ENCODE results near the gene NCOA5. TPM values are rescaled to one million over a fixed set of nuclear protein-coding genes. Genes with fewer than 3 reads are reported as not detected.

The NCOA5 gene
- total RNA-seq, 6 donors from 2014 or later: 17.1 to 48.2 (median 30.2) TPM

DNA sequence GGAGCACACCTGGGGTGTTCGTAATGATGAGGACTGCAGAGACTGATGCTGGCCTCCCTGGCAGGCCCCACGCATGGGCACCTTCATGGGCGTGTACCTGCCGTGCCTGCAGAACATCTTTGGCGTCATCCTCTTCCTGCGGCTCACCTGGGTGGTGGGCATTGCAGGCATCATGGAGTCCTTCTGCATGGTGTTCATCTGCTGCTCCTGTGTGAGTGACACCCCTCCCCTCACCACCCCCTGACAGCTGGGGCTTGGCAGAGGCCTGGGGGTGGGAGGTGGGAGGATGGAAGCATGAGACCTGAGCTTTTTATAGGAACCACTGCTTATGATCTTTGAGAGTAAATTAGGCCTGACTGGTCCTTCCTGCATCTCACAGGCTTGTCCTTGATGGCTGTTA lies 54.0 kb downstream of the NCOA5 start:
- Histone ChIP-seq H3K27me3 (peaks cover 0 to 25% (median 14%) of the 10 kb centered on the region in 4 donors), H3K36me3 (no peaks in the 10 kb centered on the region), H3K4me3 (no peak overlapping the region), H3K9me3 (no peaks in the 10 kb centered on the region), H3K4me1 (peaks cover 0 to 9% (median 2%) of the 10 kb centered on the region in 4 donors), H3K27ac (no peak overlapping the region)
- WGBS, 2 donors: 78 to 81% methylated on average over 6 of the region's 6 CpGs
- DNase-seq (no peak), ATAC-seq (ENCODE audit: low FRiP score in 2 of 2) (no peak)
- no peak for TF ChIP-seq POLR2AphosphoS5 (IDR thresholded peaks at IDR 0.05)
- no peak for TF ChIP-seq EP300 (IDR thresholded peaks at IDR 0.05)
- TF ChIP-seq, protein P1, sequence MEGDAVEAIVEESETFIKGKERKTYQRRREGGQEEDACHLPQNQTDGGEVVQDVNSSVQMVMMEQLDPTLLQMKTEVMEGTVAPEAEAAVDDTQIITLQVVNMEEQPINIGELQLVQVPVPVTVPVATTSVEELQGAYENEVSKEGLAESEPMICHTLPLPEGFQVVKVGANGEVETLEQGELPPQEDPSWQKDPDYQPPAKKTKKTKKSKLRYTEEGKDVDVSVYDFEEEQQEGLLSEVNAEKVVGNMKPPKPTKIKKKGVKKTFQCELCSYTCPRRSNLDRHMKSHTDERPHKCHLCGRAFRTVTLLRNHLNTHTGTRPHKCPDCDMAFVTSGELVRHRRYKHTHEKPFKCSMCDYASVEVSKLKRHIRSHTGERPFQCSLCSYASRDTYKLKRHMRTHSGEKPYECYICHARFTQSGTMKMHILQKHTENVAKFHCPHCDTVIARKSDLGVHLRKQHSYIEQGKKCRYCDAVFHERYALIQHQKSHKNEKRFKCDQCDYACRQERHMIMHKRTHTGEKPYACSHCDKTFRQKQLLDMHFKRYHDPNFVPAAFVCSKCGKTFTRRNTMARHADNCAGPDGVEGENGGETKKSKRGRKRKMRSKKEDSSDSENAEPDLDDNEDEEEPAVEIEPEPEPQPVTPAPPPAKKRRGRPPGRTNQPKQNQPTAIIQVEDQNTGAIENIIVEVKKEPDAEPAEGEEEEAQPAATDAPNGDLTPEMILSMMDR (IDR thresholded peaks at IDR 0.05): no peak
- no peak for TF ChIP-seq POLR2A (IDR thresholded peaks at IDR 0.05)

DNA sequence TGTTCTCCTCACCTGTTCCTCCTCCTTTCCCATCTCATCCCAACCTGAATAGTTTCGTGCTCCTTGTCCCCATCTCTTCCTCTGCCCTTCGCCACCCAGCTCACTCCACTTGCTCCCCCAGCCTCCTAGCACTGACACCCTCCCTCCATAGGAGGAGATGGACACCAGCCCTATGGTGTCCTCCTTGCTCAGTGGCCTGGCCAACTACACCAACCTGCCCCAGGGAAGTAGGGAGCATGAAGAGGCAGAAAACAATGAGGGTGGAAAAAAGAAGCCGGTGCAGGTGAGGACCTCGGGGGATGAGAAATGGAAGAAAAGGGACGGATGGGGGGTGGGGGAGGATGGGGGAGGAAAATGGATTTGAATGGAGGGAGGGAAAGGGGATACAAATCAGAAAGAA lies 54.5 kb downstream of the NCOA5 start:
- Histone ChIP-seq H3K4me3 (no peak overlapping the region), H3K36me3 (no peaks in the 10 kb centered on the region), H3K4me1 (peaks cover 0 to 9% (median 2%) of the 10 kb centered on the region in 4 donors), H3K27me3 (peaks cover 0 to 29% (median 18%) of the 10 kb centered on the region in 4 donors), H3K27ac (no peak overlapping the region), H3K9me3 (no peaks in the 10 kb centered on the region)
- ATAC-seq (ENCODE audit: low FRiP score in 2 of 2) (no peak), DNase-seq (no peak)
- TF ChIP-seq POLR2AphosphoS5 (IDR thresholded peaks at IDR 0.05): no peak
- TF ChIP-seq, protein P1 (IDR thresholded peaks at IDR 0.05): no peak
- no peak for TF ChIP-seq EP300 (IDR thresholded peaks at IDR 0.05)
- no peak for TF ChIP-seq POLR2A (IDR thresholded peaks at IDR 0.05)
- 61 to 78% methylated on average over 3 to 5 of the region's 5 CpGs for WGBS, 2 donors

DNA sequence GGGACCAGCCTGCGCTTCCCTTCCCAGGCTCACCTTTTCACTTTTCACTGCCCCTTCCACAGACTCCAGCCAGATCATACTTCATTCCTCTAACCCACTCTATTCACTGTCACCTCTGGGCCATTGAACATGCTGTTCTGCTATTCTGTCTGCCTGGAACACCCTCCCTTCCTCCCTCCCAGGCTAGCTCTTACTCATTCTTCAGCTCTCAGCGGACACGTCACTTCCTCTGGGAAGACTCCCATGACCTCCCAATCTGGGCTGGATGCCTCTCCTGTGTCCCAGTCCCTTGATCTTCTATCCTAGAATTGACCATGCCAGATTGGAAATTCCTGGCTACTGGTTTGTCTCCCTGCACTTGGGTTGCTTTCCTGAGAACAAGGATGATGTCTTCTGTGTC lies 55.7 kb downstream of the NCOA5 start:
- H3K27me3 ChIP-seq: peaks cover 0 to 39% (median 25%) of the 10 kb centered on the region in 4 donors

DNA sequence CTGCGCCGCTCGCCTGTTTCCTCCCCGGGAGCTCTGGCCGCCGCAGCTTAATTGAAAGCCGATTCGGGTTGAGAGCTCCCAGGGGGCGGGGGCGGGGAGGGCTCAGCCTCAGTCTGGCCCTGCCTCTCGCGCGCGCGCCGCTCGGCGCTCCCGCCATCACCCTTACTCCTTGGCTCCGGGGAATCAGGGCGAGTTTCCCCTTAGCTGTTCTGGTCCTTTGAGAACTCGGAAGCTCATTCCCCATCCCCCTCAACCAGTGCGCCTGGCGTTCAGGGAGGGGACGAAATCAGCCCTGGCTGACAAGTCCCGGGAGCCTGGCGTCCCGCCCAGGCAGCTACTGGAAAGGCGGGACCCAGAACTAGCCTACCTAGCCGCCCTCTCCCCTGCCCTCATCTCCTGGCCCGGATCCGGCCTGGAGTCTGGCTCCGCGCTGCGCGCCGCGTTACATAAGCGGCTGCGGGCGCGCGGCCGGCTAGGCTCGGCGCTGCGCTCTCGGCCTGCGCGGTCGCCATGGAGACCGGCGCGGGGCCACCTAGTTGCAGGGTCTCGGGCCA lies 58.0 kb downstream of the NCOA5 start:
- H3K4me1 ChIP-seq: peaks cover 0 to 17% (median 2%) of the 10 kb centered on the region in 4 donors
- no peak overlapping the region for H3K4me3 ChIP-seq
- ATAC-seq (ENCODE audit: low FRiP score in 2 of 2) (no peak), DNase-seq (peak in 1 of 2 donors; percentile 76)
- H3K27me3 ChIP-seq: peaks cover 0 to 47% (median 30%) of the 10 kb centered on the region in 4 donors
- H3K9me3 ChIP-seq: no peaks in the 10 kb centered on the region
- no peak for TF ChIP-seq POLR2A (IDR thresholded peaks at IDR 0.05)
- no peak for TF ChIP-seq EP300 (IDR thresholded peaks at IDR 0.05)
- no peak for TF ChIP-seq POLR2AphosphoS5 (IDR thresholded peaks at IDR 0.05)
- TF ChIP-seq, protein P1 (IDR thresholded peaks at IDR 0.05): no peak
- no peak overlapping the region for H3K27ac ChIP-seq
- no peaks in the 10 kb centered on the region for H3K36me3 ChIP-seq
- WGBS, 2 donors: 0% methylated on average over 1 to 14 of the region's 55 CpGs

More for the DNA sequence above, 55.7 kb downstream of the NCOA5 start:
- H3K9me3 ChIP-seq: no peaks in the 10 kb centered on the region
- no peak overlapping the region for H3K4me3 ChIP-seq
- H3K27ac ChIP-seq: no peak overlapping the region
- H3K36me3 ChIP-seq: no peaks in the 10 kb centered on the region
- no peak for DNase-seq
- H3K4me1 ChIP-seq: peaks cover 0 to 14% (median 2%) of the 10 kb centered on the region in 4 donors
- ATAC-seq (ENCODE audit: low FRiP score in 2 of 2): no peak
- WGBS, 2 donors: 65 to 72% methylated on average over 3 of the region's 3 CpGs
- TF ChIP-seq POLR2A (IDR thresholded peaks at IDR 0.05): no peak
- no peak for TF ChIP-seq POLR2AphosphoS5 (IDR thresholded peaks at IDR 0.05)
- TF ChIP-seq, protein P1 (IDR thresholded peaks at IDR 0.05): no peak

DNA sequence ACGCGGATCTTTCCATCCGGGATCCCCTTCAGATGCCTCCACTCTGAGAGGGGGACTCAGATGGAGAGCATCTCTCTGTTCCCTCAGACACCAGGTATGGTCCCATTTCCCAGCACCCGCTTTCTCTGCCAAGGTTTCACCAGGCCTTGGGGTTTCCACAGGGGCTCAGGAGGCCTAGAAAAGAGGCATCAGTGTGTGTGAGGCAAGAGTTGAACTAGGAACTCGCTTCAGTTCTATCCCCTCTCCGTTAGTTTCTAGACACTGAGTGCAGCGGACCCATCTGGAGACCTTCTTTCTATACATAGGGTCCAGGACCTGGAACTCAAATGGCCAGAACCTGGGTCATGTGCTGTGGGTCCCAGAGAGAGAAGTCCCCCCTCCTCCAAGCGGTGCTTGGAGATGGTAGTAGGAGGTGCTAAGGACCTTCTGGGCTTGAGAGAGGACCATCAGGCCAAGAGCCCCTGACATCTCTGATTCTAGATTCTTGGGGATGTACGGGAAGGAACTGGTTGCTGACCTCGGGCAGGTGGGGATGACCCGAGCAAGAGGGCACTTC lies 58.7 kb downstream of the NCOA5 start:
- Histone ChIP-seq H3K27me3 (peaks cover 0 to 47% (median 30%) of the 10 kb centered on the region in 4 donors), H3K36me3 (no peaks in the 10 kb centered on the region), H3K4me3 (no peak overlapping the region), H3K27ac (no peak overlapping the region), H3K9me3 (no peaks in the 10 kb centered on the region), H3K4me1 (peaks cover 0 to 17% (median 2%) of the 10 kb centered on the region in 4 donors)
- TF ChIP-seq POLR2A (IDR thresholded peaks at IDR 0.05): no peak
- no peak for ATAC-seq (ENCODE audit: low FRiP score in 2 of 2)
- WGBS, 2 donors: 25 to 26% methylated on average over 10 to 11 of the region's 11 CpGs
- DNase-seq: no peak
